HG03025 (cell line): Measurements from ENCODE around the gene TRIM71.
"Not testable (repeated sequence)": the region's sequence is repeated elsewhere in the genome, so short reads cannot be mapped to it uniquely, and the experiment has no call there.

ENCODE experiments used
- ATAC-seq: cut with Tn5 transposase; IDR thresholded peaks from one replicate; pipeline ENCODE4 v1.9.1; 2021; ENCODE audit warnings: mild to moderate bottlenecking, moderate library complexity; ENCODE audit not compliant: unreplicated experiment, low FRiP score

The TRIM71 gene

GRCh38 chr3:32818970-32819511 lies 1.2 kb downstream of the TRIM71 start:
- no peak for ATAC-seq

- no peak for ATAC-seq
Measured at GRCh38 chr3:32819551-32820348, 2.0 kb downstream of the TRIM71 start.

- ATAC-seq, result no peak
Measured at GRCh38 chr3:32820430-32820829, 2.6 kb downstream of the TRIM71 start.

DNA sequence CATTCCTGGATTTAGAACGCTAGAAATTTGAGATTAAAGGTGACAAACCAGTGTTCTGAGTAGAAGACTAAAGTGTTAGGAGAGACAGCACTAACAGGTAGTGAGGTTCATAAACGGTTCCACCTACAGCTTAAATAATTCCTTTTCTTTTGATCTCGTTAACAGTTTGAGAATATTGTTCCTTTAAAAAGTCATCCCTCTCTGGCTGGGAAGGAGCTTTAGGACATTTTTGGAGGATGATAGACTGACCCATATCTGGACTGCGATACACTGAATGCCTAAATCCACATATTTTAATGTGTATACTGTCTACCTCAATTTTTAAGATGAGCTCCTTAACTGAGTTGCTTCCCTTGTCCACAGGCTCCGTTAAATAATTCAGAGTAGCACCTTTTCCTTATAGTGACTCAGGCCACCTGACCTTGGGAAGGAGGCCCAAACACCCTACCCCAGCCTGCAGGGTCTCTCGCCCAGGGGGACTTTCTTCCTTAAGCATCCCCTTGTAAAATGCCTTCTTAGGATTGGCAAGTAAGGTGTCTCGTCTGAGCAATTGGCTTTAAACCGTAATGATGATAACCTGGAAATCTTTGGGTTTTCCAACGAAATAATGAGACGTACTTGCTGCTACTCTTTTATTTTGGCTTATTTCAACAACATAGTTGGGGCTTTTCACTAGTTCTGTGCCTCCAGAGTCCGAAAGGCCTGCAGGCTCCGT lies 3.3 kb downstream of the TRIM71 start:
- ATAC-seq, result no peak

- ATAC-seq, result no peak
Measured at GRCh38 chr3:32821686-32822296, 4.0 kb downstream of the TRIM71 start.

GRCh38 chr3:32822609-32823498 lies 5.1 kb downstream of the TRIM71 start:
- no peak for ATAC-seq

GRCh38 chr3:32823641-32824184 lies 5.9 kb downstream of the TRIM71 start:
- ATAC-seq, result not testable (repeated sequence)

DNA sequence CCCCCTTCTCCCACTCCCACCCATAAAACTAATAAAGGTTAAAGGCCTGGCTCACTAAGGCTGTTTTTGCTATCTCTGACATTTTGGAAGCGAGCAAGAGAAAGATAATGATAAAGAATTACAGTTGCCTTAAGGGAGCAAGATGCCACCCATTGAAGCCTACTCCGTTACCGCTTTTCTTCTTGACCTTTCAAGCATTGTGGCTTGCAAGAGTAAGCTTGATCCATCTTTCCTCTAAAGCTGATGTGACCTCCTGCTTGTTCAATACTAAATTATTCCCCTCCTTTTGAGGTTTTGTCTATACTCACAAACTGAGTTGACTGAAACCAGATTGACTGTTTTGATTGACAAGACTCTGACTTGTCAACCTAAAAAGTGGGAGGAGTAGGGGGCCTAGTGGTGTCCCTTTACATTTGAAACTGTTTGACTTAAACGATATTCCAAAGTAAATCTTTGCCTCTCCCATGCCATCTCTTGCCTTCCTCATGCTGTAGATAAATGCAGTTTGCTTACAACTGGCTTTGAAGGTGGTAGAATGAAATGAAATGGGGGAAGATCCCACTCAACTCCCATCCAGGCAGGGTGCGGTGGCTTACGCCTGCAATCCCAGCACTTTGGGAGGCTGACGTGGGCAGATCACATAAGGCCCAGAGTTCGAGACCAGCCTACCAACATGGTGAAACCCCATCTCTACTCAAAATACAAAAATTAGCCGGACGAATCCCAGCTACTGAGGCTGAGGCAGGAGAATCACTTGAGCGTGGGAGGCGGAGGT lies 8.0 kb downstream of the TRIM71 start:
- ATAC-seq, result no peak

DNA sequence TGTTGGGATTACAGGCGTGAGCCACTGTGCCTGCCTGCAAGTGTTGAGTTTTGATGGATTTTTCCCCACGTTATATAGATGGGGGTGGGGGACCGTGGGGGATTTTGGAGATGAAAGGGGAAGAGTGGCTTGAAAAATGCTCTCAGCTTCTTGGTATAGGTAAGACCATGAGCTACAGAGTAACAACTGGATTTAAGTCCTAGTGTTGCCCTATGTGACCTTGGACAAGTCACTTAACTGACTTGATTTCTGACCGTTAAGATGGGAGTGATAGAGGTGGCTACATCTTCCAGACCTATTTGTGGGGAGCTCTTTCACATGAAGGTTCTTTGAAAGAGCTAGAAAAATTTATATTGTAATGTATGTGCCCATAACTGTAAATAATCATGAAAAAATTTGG lies 13.3 kb downstream of the TRIM71 start:
- no peak for ATAC-seq

DNA sequence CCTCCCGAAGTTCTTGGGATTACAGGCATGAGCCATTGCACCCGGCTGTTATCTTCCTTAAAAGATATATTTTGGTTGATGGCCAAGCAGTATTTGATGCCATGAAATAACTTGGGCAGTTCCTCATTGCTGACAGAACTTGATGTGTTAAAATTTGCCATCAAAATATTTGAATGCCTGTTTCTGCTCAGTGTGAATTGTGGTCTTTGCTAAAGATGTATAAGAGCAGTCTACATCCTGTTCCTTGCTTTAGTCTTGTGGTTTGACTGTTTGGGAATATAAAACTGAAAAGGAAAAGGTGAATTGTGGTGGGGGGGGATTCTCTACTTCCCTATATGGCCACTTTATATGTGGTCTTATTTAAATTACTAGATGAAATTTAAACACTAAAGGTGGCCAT lies 14.0 kb downstream of the TRIM71 start:
- ATAC-seq, result no peak

- no peak for ATAC-seq
Measured at GRCh38 chr3:32832193-32832592, 14.4 kb downstream of the TRIM71 start.

DNA sequence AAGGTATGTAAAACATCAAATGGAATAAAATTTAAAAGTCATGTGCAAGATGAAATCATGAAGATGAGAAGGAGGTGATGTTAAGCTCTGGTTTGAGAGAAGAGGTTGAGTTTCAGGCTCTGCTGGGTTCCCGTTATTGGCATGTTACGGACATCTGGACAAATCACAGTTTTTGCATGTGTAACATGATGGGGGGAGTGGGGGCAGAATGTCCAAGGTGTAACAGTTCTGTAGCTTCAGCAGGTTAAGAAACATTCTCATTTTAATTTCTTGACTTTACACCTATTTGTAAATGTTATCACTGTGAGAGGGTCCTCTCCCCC lies 17.2 kb downstream of the TRIM71 start:
- ATAC-seq, result no peak

DNA sequence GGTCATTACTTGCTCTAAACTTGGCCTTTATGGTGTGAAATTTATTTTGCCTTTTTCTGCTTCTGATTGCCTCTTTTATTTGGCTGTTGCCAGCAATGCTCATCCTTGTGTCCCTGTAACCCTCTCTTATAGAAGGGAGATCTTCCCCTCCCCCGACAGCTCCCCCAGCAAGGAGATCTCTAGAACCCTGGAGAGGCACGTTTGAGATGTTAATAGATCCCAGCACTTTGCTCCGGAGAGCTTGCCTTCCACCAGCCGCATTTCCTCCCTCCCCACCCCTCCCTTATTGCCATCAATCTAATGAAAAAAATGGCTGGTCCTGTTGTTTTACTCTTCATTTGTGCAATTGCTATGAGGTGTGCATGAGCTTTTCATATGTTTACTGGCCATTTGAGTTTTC lies 18.2 kb downstream of the TRIM71 start:
- no peak for ATAC-seq

- ATAC-seq, result no peak
Measured at GRCh38 chr3:32836601-32837000, 18.8 kb downstream of the TRIM71 start.

- no peak for ATAC-seq
Measured at GRCh38 chr3:32837366-32837765, 19.6 kb downstream of the TRIM71 start.

GRCh38 chr3:32837789-32838188 lies 20.0 kb downstream of the TRIM71 start:
- no peak for ATAC-seq

- no peak for ATAC-seq
Measured at GRCh38 chr3:32839714-32840085, 21.9 kb downstream of the TRIM71 start.

- ATAC-seq, result no peak
Measured at GRCh38 chr3:32840086-32840841, 22.5 kb downstream of the TRIM71 start.

DNA sequence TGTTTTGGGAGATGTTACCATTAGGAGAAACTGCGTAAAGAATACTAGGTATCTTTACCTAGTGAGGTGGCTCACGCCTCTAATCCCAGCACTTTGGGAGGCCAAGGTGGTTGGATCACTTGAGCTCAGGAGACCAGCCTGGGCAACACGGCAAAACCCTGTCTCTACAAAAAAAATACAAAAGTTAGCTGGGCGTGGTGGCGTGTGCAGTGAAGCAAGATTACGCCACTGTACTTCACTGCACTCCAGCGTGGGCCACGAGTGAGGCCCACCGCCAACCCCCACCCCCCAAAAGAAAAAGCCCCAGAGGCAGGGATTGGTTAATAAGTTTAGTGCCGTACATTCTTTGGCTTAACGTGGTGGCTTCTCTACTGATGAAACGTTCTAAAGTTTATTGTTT lies 23.5 kb downstream of the TRIM71 start:
- ATAC-seq, result no peak
